K562 (cell line): Measurements from ENCODE around the gene GIGYF1. TPM values are rescaled to one million over a fixed set of nuclear protein-coding genes. Genes with fewer than 3 reads are reported as not detected.

Experiments used
- BHLHE40 ChIP-seq: IDR thresholded peaks from 2 replicates; pipeline ENCODE4 v1.6.1; 2011; ENCODE audit warnings: low read length, improper control_type of control experiment
- CHAMP1 ChIP-seq: fragments of 450-650 bp; IDR thresholded peaks from 2 replicates; pipeline ENCODE4 v1.6.1; 2016; ENCODE audit warnings: mild to moderate bottlenecking
- CREB3 ChIP-seq: fragments of 450-650 bp; conservative IDR thresholded peaks from 2 replicates; pipeline ENCODE4 v1.6.1; 2016; ENCODE audit warnings: missing genetic modification characterization, low read depth, mild to moderate bottlenecking, missing compliant biosample characterization, moderate library complexity
- CREM ChIP-seq: IDR thresholded peaks from 2 replicates; pipeline ENCODE4 v1.6.1; 2014; ENCODE audit warnings: antibody characterized with exemption, low read depth
- MCM3 ChIP-seq: fragments of 450-650 bp; IDR thresholded peaks from 2 replicates; pipeline ENCODE4 v1.6.1; 2016
- NCOA1 ChIP-seq: fragments of 450-650 bp; IDR thresholded peaks from 2 replicates; pipeline ENCODE4 v1.6.1; 2016; ENCODE audit warnings: low read depth
- PPARD ChIP-seq: fragments of 250-450 bp; sonication (Bioruptor Pico); IDR thresholded peaks from 2 replicates; pipeline ENCODE4 v1.8.0; 2022; ENCODE audit warnings: inconsistent platforms, mild to moderate bottlenecking, moderate library complexity
- SMARCA4 ChIP-seq: fragments of 450-650 bp; IDR thresholded peaks from 2 replicates; pipeline ENCODE4 v1.6.1; 2016
- SMC3 ChIP-seq: conservative IDR thresholded peaks from 2 replicates; pipeline ENCODE4 v1.6.1; 2011; ENCODE audit warnings: low read depth, low read length, improper control_type of control experiment; ENCODE audit not compliant: insufficient read depth
- TAF15 ChIP-seq: fragments of 200-400 bp; formaldehyde crosslinking; IDR thresholded peaks from 2 replicates; pipeline ENCODE4 v1.6.1; 2017; ENCODE audit warnings: mild to moderate bottlenecking, low read depth, low read length, moderate library complexity
- ZBTB11 ChIP-seq, 3 experiments: fragments of 200-800 bp in 1 of 3; fragments of 250-450 bp in 1 of 3; fragments of 450-650 bp in 1 of 3; sonication (Bioruptor Pico) in 1 of 3; sonication (Bioruptor generic) in 1 of 3; formaldehyde crosslinking in 1 of 3; IDR thresholded peaks; 2 replicates each; pipeline versions ENCODE4 v1.6.1 to v1.8.0; 2016 to 2022; ENCODE audit warnings: mild to moderate bottlenecking in 2 of 3, missing genetic modification characterization in 2 of 3, missing compliant biosample characterization in 1 of 3, moderate library complexity in 1 of 3
- polyA plus RNA-seq, 8 experiments: library from polyadenylated mRNA; depleted of rRNA in 4 of 8; stranded (reverse) in 5 of 8; unstranded in 3 of 8; fragments of >200 nt; fragmentation: Nextera tagmentation in 2 of 8; fragmentation: Illumina TruSeq in 1 of 8; extraction: Ambion mirVana in 2 of 8; extraction: Trizol in 1 of 8; gene quantifications; 2 replicates each; pipeline versions ENCODE4 v1.2.1 to v1.2.3, GENCODE V29; 2011 to 2014; ENCODE audit warnings: inconsistent platforms in 1 of 8, missing spikeins in 1 of 8
- total RNA-seq, 7 experiments: library from RNA; depleted of rRNA in 6 of 7; stranded (reverse); fragments of >200 nt in 6 of 7; fragmentation: Illumina TruSeq in 2 of 7; extraction: Trizol in 2 of 7; gene quantifications; 2 replicates each; pipeline versions ENCODE4 v1.2.1 to v1.2.3, GENCODE V29; 2011 to 2021; ENCODE audit warnings: low replicate concordance in 1 of 7

Gene GIGYF1
- total and polyA plus RNA-seq, 9 of the 15 experiments (the other 6 are each of a cell fraction or from before 2014, with no cell fraction given): 0.56 to 76.2 (median 16.8) TPM

- no peak for TF ChIP-seq SMC3
- TF ChIP-seq NCOA1: no peak
- no peak for TF ChIP-seq BHLHE40
- TF ChIP-seq CHAMP1: no peak
- TF ChIP-seq TAF15: no peak
- peak; percentile 54; the same call in 1 of the 2 replicates for TF ChIP-seq CREM
- TF ChIP-seq MCM3: no peak
- no peak for TF ChIP-seq PPARD (CRISPR knock-in tag)
- 0 out of 6 replicates have a peak, but pooled peaks of 1 of the 3 experiments have one; percentile 35 for TF ChIP-seq ZBTB11 (CRISPR knock-in tag; IDR thresholded peaks at IDR 0.05)
- TF ChIP-seq CREB3 (tag): no peak
- no peak for TF ChIP-seq SMARCA4
Measured at GRCh38 chr7:100667331-100668068, 26.6 kb downstream of the GIGYF1 start (continued).
